SU-DHL-6 (cell line): ENCODE results near the gene WDR38.

Source experiments
- H2AFZ ChIP-seq: fragments of 200-600 bp; sonication (generic); 2 replicates; pipeline ENCODE4 v1.6.1; 2014; ENCODE audit warnings: low read depth, mild to moderate bottlenecking, moderate library complexity, mixed read lengths, antibody characterized with exemption, low read length; ENCODE audit not compliant: severe bottlenecking
- H3F3A ChIP-seq: fragments of 200-600 bp; shearing (Covaris generic); 2 replicates; pipeline ENCODE4 v1.6.0; 2016; ENCODE audit warnings: antibody characterized with exemption, mild to moderate bottlenecking; ENCODE audit not compliant: insufficient read depth
- H3K27ac ChIP-seq: fragments of 200-600 bp; sonication (generic); 2 replicates; pipeline ENCODE4 v1.5.1; 2016; ENCODE audit warnings: low read depth, mild to moderate bottlenecking, low read length, moderate library complexity, mixed read lengths
- H3K27me3 ChIP-seq: fragments of 200-600 bp; sonication (generic), shearing (Covaris generic); 2 replicates; pipeline ENCODE4 v1.6.0; 2014; ENCODE audit warnings: mild to moderate bottlenecking, low read length
- H3K36me3 ChIP-seq: fragments of 200-600 bp; sonication (generic); 2 replicates; pipeline ENCODE4 v1.6.1; 2014; ENCODE audit warnings: mild to moderate bottlenecking, low read length, mixed read lengths
- H3K4me2 ChIP-seq: fragments of 300-600, 200-600 bp; shearing (Covaris generic), sonication (generic); 2 replicates; pipeline ENCODE4 v1.6.0; 2014; ENCODE audit warnings: low read length, low read depth, mild to moderate bottlenecking; ENCODE audit not compliant: poor library complexity, severe bottlenecking
- H3K4me3 ChIP-seq: fragments of 200-600 bp; sonication (generic); 2 replicates; pipeline ENCODE4 v1.5.1; 2014; ENCODE audit warnings: antibody characterized with exemption, low read length, mild to moderate bottlenecking, mixed read lengths; ENCODE audit not compliant: insufficient read depth, poor library complexity, severe bottlenecking
- H3K79me2 ChIP-seq: fragments of 200-600 bp; sonication (generic); 2 replicates; pipeline ENCODE4 v1.6.1; 2014; ENCODE audit warnings: mild to moderate bottlenecking, low read length, moderate library complexity; ENCODE audit not compliant: insufficient read depth
- H3K9ac ChIP-seq: fragments of 200-600 bp; sonication (generic); 2 replicates; pipeline ENCODE4 v1.7.0; 2014; ENCODE audit warnings: mild to moderate bottlenecking, low read length
- H3K9me2 ChIP-seq: fragments of 200-600 bp; sonication (generic); replicated peaks from 2 replicates; pipeline ENCODE4 v1.6.1; 2014; ENCODE audit warnings: low read length; ENCODE audit not compliant: insufficient read depth
- H3K9me3 ChIP-seq: fragments of 200-600 bp; sonication (generic); 2 replicates; pipeline ENCODE4 v1.6.1; 2014; ENCODE audit warnings: low read length, mixed read lengths; ENCODE audit not compliant: insufficient read depth
- H4K20me1 ChIP-seq: fragments of 200-600 bp; sonication (generic); 2 replicates; pipeline ENCODE4 v1.6.1; 2014; ENCODE audit warnings: low read depth, mild to moderate bottlenecking, antibody characterized with exemption, low read length, moderate library complexity, mixed read lengths
- CTCF ChIP-seq: fragments of 200-600 bp; sonication (generic); IDR thresholded peaks from one replicate; pipeline ENCODE4 v1.5.1; 2017; ENCODE audit warnings: antibody characterized with exemption, mild to moderate bottlenecking, low read length, moderate library complexity; ENCODE audit not compliant: insufficient read depth, poor library complexity, severe bottlenecking
- EZH2phosphoT487 ChIP-seq: fragments of 200-600 bp; sonication (generic), shearing (Covaris generic); conservative IDR thresholded peaks from 2 replicates; pipeline ENCODE4 v1.6.1; 2018; ENCODE audit warnings: mild to moderate bottlenecking, antibody characterized with exemption, low read length, moderate library complexity, mixed read lengths

WDR38 gene

DNA sequence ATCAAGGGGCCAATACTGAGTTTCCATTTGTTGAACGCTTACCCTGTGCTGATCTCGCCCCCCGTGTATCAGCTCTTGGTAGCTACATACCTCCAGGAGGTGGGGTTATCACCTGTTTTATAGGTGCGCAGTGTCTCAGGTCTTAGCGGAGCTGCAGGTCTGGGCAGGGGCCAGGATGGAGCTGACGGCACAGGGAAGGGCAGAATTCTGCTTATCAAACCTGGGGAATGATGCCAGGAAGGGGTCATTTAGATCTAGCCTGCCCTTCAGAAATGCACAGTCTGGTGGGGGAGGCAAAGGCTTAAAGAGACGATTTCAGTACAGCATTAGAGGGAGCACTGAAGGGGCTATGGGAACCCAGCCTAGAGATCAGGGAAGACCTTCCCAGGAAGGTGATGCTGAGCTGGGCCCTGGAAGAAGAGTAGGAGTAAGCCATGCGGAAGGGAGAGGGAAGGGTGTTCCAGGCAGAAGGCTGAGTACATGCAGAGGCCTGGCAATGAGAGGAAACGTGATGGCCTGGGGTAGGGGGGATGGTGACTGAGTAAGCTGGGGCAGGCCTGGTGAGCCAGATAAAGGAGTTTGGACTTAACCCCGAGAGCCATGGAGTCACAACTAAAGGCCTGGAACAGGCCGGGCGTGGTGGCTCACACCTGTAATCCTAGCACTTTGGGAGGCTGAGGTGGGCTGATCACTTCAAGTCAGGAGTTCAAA, 44.9 kb upstream of the WDR38 start:
- Histone ChIP-seq H3K9me3 (no peaks in the 10 kb centered on the region), H3K4me3 (no peak overlapping the region), H2AFZ (no peak overlapping the region), H3K27ac (no peak overlapping the region), H4K20me1 (no peaks in the 10 kb centered on the region), H3F3A (no peaks in the 10 kb centered on the region), H3K4me2 (no peak overlapping the region), H3K27me3 (no peaks in the 10 kb centered on the region), H3K9ac (no peak overlapping the region), H3K9me2 (no peaks in the 10 kb centered on the region), H3K79me2 (no peaks in the 10 kb centered on the region), H3K36me3 (no peaks in the 10 kb centered on the region)
- TF ChIP-seq EZH2phosphoT487 (no peak), CTCF (no peak)

DNA sequence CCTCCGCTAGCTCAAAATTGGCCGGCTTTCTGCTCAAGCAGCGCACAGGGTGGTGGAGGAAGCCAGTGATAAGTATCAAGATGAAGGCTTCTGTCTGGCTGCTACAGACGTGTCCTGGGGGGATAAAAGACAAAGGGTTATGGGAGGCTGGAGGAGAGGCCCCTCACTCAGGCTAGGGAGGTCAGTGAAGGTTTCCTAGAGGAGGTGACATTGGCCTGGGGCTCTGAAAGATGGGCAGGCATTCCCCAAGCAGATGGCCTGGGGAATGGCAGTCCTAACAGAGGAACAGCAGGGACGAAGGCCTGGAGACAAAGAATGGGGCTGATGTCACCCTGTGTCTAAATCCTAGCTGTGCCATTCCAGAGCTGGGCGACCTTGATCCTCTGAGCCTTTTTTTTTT, 44.0 kb upstream of the WDR38 start:
- H3K79me2 ChIP-seq: no peaks in the 10 kb centered on the region
- H3K4me2 ChIP-seq: no peak overlapping the region
- H3F3A ChIP-seq: no peaks in the 10 kb centered on the region
- no peaks in the 10 kb centered on the region for H3K36me3 ChIP-seq
- H3K27ac ChIP-seq: no peak overlapping the region
- H3K9me3 ChIP-seq: no peaks in the 10 kb centered on the region
- TF ChIP-seq CTCF: no peak
- no peak for TF ChIP-seq EZH2phosphoT487
- H3K4me3 ChIP-seq: no peak overlapping the region
- H3K9me2 ChIP-seq: no peaks in the 10 kb centered on the region
- H2AFZ ChIP-seq: no peak overlapping the region
- H4K20me1 ChIP-seq: no peaks in the 10 kb centered on the region
- no peak overlapping the region for H3K9ac ChIP-seq
- H3K27me3 ChIP-seq: no peaks in the 10 kb centered on the region

- TF ChIP-seq CTCF (no peak), EZH2phosphoT487 (no peak)
- Histone ChIP-seq H3K27ac (no peak overlapping the region), H3K27me3 (no peaks in the 10 kb centered on the region), H3K4me3 (no peak overlapping the region), H3F3A (no peaks in the 10 kb centered on the region), H3K4me2 (no peak overlapping the region), H3K79me2 (no peaks in the 10 kb centered on the region), H2AFZ (no peak overlapping the region), H3K9ac (no peak overlapping the region), H4K20me1 (no peaks in the 10 kb centered on the region), H3K36me3 (no peaks in the 10 kb centered on the region), H3K9me3 (no peaks in the 10 kb centered on the region), H3K9me2 (no peaks in the 10 kb centered on the region)
Observed at GRCh38 chr9:124809741-124810500, 43.3 kb upstream of the WDR38 start.
